Left renal cortex interstitium (tissue), 4 donors: Measurements from ENCODE around the gene ADGRB3. TPM values are rescaled to one million over a fixed set of nuclear protein-coding genes. Genes with fewer than 3 reads are reported as not detected.
"Not testable (repeated sequence)": the region's sequence is repeated elsewhere in the genome, so short reads cannot be mapped to it uniquely, and the experiment has no call there.

Experiments
- DNase-seq, 4 donors: peaks; one replicate each; pipeline ENCODE4 v3.0.0-alpha.2; 2013; ENCODE audit warnings: low read depth in 4 of 4, low spot score in 2 of 4, missing footprints in 1 of 4
- polyA plus RNA-seq, 4 donors: library from polyadenylated mRNA; unstranded; fragments of 120-200 nt; gene quantifications; one replicate each; pipeline ENCODE4 v1.2.1, GENCODE V29; 2013; ENCODE audit not compliant: insufficient read length in 4 of 4

Gene ADGRB3
- polyA plus RNA-seq, 4 donors, result 2.9 to 5.5 (median 4.5) TPM

DNA sequence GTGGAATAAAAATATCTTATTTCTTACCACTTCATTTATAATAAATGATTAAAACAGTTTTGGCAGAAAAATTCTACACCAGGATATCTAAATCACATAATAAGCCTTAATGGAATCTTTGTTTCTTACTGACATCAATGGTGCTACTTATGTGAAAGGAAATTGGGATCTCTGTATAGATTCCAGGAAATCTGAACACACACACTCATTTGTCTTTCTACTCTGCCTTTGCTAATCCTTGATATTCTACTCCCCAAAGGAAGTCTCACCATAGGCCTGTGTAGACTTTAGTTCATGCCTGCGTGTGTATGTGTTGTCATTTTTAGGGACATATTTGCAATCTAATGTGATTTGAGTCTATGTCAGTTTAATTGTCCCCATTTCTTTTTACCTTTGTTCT, 7.9 kb downstream of the ADGRB3 start:
- DNase-seq, result no peak

DNA sequence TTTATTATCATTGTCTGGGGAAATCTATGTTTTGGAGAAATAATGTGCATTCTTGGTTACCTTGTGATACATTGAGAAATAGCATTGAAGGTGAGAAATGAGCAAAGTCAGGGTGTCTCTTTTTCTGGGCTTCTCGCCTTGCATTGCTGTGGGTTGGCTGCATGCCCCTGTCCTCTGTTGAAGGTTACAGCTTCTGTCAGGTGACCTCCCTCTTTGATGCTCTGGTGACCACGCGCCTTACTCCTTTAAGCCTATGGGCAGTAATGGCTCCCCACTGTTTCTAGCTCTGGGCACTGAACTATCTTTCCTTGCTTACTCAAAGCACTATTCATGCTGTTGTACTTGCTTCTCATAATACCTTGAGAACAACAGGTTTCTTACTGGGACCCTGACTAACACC, 14.6 kb downstream of the ADGRB3 start:
- DNase-seq, result no peak

DNA sequence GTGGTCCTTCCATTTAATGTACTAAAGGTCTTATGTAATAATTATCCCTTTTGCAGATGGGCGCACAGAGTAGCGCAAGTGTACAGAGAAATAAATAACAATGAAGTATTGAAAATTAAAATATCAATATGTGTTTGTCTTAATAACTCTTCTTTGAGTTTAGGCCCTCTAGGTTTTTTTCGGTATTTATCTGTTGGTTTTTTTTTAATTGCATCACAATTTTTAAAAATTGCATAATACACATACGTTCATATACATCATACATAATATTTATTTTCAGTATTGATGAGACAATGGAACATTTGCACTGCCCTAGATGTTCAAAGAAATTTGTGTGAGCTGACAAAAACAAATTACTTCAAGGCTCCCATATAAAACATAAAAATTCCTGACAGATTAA, 15.1 kb downstream of the ADGRB3 start:
- no peak for DNase-seq

DNA sequence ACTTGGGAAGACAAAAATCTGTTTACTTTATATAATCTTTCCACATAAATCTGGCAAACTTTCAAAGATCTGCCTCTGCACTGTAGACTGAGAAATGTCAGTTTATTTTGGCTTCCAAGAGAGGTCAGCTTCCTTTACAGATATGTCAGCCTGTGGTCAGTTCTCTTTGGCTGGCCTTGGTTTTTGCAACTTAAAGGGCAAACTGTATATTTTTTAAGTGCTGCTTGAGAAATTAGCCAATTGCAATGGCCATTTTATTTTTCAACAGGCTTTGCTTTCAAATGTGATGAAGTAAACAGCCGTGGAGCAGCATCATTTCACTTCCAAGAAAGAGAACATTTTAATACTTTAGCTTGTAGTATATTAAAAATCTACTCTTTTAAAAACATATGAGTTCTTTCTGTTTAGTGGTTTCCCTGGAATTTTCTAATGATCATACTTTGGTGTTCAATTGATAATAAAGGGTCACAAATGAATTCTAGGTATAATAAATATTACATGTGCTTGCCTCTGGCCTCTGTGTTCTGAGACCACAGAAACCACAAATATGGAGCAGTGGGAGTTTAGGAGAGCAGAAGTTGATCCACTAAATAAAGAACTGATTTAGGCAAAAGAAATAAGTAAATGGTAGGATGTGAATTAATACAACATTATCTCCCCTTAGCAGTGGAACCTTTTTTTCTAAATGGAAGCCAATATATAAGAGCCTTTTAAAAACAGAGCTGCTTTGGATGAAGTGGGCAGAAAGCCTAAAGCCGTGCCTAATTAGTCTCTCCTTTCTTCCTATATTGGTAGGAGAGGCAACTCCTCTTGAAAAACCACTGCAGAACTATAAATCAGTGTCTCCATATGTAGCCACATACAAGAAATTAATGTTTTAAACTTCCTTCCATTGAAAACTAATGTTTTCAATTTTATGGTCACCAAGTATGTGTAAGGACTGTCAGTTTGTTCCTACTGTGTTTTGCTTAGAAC, 16.2 kb downstream of the ADGRB3 start:
- no peak for DNase-seq

DNA sequence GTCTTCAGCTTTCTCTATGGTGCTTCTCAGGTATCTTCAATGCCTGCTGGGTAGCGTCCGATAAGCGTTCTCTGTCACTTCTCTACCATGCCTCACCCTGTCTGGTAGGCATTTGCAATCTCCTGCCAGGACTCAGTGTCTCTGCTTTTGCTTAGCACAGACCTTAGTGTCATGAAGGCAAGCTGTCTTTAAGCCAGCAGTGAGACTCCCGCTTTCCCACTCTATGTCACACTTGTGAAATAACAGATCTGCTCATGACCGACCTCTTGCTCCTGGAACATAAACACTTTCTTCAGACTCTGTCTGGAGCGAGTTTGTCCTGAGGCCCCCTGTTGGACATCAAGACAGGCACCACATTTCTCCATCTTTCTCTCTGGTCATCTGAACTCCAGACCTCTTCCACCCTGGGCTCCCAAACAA, 17.0 kb downstream of the ADGRB3 start:
- DNase-seq, result no peak

DNA sequence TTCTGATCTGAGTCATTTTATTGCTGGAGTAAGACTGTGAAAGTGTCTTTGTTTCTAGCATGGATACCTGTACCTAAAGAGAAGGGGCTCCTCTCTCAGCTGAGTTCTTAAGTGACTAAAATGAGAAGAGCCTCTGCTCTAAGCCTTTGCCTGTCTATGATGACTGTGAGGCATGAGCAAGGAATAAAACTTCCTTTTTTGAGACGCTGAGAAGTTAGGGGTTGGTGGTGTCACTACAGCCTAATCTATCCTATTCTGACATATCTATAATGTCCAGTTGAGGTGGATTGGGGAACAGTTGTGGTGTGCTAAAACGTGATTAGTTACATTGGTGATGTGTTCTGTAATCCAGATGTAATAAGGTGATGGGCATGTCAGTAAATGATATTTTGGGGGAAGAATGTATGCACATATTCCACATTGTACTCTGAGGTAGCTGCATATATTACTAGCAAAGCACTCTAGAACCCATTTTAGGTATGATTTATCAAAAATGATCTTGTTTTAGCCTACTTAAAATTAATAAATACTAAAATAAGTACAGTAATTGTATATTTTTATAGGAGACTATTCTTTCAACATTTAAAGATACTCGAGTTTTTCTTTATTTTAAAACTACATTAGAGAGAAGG, 18.1 kb downstream of the ADGRB3 start:
- DNase-seq, result no peak

DNA sequence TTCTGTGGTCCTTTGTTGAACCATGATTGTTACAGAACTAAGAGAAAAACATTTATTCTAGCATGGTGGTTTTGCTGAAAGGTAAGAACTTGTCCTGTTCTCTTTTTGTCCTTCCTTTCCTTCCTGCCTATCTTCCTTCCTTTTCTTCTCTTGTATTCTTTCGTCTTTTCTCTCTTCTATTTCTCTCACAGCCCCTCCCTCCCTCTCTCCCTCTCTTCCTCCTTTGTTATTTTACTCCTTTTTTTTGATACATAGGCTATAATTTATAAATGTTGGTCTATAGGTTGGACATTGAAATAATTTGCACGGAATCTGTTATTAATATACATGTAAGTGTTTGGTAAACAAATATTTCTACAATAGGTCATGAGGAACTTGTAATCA, 18.6 kb downstream of the ADGRB3 start:
- no peak for DNase-seq

DNA sequence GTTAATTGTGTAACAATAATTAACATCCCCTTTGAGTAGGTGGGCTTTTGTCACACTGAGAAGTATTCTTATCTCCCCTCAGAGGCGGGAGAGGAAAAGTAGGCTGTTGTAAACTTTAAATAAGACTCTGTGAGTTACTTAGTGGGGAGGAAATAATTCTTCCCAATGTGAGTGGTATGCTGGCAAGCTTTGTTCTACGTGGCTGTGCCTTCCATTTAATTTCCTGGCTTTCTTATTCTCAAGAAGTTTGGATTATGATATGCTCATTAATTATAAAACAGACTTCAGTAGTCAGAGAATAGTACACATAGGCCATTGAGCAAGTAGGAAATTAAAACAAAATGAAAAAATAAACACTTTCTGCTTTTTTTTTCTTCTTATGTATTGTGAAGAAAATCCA, 19.1 kb downstream of the ADGRB3 start:
- DNase-seq, result no peak

DNA sequence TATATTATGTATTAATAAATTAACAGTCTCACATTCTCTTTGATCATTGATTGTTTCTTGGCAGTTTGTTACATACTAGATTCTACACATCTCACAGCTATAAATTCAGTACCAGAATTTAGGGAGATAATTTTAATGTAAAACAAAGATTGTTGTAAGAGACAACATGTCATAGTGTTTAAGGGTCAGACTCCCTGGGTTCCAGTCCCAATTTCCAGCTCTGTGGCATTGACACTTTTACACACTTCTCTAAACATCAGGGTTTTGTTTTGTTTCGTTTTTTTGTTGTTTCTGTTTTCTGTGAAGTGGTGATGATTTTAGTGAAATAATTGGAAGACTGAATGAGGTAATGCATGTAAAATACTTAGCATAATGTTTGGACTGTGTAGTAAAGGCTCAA, 19.9 kb downstream of the ADGRB3 start:
- DNase-seq, result no peak

DNA sequence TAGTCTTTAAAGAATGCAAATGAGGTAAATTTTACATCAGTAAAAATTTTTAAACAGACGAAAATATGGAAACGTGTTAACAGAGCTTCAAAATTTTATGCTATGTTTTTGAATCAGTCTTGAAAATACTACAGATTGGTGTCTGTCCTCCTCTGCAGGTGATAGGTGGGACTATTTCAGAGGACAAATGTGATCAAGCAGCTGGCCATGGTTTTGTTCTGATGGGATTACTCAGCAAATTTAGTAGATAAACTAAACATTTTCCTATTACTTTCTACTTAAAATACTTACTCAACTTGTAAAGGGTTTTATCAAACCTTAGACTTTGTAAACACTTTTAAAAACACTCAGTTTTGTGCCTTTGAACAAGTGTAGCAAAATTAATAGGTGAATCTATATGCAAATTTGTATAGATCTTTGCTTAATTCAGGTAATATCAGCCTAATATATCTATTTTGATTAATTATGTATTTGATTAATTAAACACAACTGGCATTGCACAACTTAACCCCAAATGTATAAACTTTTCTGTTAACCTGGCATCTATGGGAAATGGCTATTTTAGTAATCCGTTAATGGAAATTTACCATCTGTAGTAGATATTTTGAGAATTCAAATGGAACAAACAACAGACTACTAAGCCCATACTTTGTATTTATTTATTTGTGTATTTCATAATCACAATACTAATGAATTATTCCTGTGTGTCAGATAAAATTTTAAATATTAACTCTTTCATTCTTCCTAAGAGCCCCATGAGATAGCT, 22.5 kb downstream of the ADGRB3 start:
- no peak for DNase-seq

DNA sequence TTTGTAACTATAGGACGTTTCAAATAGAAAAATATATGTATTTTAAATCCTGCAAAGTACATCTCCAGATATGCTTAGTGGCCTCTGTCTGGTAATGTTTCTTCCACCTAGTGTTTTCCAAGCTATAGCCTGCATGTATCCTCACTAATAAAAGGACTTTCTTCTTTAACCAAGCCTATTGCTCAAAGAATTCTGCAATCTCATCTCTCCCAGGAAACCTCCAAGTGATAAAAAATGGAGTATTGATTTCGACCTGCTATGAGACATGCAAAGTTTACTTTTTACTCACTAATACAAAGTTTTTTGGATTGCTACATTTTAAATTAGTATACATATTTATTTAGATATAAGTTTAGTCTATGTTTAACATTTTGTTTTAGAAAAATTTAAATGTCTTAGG, 23.3 kb downstream of the ADGRB3 start:
- DNase-seq, result no peak

DNA sequence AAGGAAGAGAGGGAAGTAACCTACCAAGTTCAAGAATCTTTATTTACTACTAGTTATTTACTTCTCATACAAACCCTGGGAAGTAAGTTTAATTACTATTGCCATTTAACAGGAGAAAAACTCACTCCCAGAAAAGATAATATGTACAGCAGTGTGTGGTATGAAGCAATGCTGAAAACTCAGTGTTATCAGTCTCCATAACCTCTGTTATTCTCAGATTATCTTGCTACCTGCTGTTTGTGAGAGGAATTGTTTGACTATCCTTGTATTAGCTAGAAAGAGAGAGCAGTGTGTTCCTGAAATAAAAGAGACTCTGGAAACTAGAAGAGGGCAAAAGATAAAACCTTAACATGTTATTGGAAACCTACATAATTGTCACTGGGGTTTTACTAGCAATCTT, 38.2 kb downstream of the ADGRB3 start:
- no peak for DNase-seq

DNA sequence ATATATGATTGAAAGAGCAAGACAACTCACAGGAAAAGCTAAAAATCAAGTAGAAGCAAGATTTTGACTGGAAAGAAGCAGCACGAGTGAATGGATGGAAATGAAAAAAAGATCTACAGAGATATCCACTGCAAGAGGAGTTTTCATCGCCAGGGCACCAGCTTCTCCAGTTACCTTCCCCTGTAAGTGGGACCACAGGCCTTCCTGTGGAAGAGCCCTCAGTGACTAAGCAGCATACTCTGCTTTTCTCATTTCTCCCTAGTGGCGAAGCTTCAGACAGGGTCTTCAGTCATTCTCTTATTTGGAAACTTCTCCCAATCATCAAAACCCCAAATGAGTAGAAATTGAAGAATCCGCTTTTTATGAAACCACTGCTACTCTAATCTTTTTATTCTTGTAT, 40.5 kb downstream of the ADGRB3 start:
- no peak for DNase-seq

DNA sequence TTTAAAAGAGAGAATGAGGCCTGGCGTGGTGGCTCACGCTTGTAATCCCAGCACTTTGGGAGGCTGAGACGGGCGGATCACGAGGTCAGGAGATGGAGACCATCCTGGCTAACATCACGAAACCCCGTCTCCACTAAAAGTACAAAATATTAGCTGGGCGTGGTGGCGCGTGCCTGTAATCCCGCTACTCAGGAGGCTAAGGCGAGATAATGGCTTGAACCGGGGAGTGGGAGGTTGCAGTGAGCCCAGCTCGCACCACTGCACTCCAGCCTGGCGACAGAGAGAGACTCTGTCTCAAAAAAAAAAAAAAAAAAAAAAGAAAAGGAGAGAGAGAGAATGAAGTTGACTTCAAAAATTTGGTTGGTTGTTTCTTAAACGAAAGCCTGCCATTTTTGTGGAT, 41.0 kb downstream of the ADGRB3 start:
- DNase-seq, result not testable (repeated sequence)

DNA sequence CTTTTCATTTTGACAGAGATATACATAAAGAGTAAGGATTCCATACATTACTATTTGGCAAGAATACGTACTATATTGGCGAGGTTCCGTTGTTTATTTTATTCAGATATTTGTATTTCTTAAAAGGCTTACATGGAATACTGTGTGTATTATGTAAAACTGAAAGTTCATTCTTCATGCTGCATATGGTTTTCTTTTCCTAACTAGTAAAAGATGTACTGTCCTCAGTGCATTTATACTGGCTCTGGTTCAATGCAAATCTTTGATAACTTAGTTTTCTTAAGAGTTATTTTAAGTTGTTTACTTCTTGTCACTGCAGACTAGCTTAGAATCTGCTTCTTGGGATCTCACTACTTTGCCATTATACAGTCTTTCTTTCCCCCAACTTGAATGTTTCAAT, 42.0 kb downstream of the ADGRB3 start:
- no peak for DNase-seq

DNA sequence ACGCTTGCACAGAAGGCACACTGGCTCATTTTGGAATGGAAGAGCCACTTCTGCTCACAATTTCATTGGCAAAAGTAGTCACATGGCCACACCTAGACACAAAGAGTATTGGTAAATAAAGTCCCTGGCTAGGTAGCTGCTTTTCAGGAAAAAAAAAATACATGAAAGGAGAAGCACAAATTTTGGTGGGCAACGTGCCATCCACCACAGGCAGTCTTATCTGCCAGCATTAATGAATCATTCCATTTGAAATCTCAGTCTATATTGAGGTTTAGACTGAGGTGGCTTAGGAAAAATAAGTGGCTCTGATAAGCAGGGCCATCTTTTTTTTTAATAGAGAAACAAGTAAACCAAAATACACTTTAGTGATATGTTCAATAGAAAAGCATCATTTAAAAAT, 44.3 kb downstream of the ADGRB3 start:
- DNase-seq, result no peak

DNA sequence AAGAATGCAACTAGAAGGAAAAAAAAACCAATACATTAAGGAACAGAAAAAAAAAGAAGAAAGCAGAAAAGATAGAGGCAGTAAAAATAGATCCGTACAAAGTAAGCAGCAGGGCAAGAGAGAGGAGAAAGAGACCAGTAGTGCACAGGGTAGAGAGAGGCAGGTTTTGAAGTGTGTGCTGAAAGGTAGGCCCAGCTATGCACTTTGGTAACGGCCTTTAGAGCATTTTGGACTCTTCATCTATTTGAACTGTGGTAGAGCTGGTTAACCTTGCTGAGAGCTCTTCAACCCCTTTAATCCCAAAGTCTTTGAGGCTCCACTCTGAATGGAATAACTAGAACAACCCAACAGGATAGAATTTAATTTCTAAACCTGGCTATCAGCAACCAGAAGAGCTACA, 45.2 kb downstream of the ADGRB3 start:
- no peak for DNase-seq

DNA sequence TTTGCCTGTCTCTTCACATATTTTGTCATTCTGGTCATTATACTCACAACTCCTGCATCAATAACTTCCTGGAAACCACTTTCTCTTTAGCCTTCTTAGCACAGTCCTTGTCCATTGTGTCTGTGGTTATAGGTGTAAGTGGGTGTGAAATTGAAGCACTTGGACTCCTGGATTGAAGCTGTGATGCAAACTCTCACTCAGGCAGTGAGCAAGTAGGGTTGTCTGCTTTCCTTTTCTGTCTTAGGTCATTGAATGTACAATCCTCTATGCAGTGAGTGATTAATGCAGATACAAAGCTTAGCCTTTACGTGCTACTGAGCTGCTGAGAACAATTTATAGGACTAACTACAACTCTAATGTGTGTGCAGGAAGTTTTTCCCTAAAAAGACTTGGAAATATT, 54.8 kb downstream of the ADGRB3 start:
- no peak for DNase-seq

DNA sequence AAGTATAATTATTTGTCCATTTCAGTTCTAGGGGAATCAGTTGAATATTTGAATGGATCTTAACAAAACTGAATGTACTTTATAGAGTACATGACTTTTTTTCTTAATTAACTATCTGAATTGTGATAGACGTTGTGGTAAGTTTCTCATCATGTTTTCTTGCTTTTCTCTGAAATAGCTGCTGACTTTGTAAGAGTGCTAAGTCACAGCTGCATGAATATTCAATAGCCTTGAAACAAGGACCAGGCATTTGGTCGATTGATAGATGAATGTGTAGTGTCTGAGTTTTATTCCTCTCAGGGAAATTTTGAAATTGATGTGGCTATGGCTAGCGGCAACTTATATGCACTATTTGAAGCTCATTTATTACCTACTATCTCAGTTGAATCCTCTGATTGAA, 56.0 kb downstream of the ADGRB3 start:
- DNase-seq, result no peak

DNA sequence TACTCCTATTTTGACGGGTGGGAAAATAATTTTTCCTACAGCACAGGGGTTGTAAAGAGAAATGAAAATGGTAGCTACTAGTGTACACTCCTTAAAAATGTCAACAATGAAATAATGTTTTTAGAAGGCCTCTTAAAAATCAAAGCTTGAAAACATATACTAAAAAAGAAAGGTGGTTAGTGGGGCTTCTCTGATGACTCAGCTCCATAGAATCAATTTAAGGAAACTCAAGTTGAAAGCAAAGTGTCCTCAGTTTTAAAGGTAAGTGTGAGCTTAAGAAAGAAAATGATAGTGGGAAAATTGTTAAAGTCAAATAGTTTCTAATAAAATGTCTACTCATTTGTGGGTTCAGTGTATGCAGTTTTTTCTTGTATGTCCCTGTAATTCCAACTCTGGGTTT, 58.2 kb downstream of the ADGRB3 start:
- no peak for DNase-seq

DNA sequence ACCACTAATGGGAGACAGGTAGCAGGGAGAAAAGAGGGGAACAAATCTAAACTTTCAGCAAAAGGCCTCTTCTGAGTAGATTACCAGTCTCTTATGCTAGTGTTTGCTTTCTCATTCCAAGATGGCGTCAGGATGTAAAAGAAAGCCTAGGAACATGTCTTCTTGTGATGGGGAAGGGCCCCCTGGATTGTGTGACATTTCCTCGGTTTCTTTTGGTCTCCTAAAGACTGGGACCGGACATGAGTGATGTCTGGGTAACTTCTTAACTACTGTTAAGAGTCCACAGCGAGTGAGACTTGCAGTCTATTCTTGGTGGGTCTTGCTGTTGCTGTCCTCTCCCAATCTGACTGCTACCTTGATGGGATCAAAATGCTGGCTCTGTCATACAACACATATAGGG, 60.3 kb downstream of the ADGRB3 start:
- no peak for DNase-seq
